PC-9 (cell line): ENCODE measurements around the gene ARHGAP32. TPM values are rescaled to one million over a fixed set of nuclear protein-coding genes. Genes with fewer than 3 reads are reported as not detected.
A peak's percentile ranks its signal among the peaks of the same experiment; 100 is the strongest.

Experiments used
- BruUV-seq: library from RNA; stranded (reverse); fragments of 400-500 nt; replicated peaks from 2 replicates; lab custom pipeline; 2021; lab: Mats Ljungman, UMichigan
- CTCF ChIA-PET: fragments of 300-600 bp; sonication (Branson Sonifier 250); formaldehyde crosslinking; loops from one replicate; lab custom pipeline; 2022; ENCODE audit warnings: antibody characterized with exemption; lab: Charles Lee
- POLR2A ChIA-PET: fragments of 300-600 bp; sonication (Branson Sonifier 250); formaldehyde crosslinking; loops from one replicate; lab custom pipeline; 2022; ENCODE audit warnings: antibody characterized with exemption; ENCODE audit not compliant: unreplicated experiment; lab: Charles Lee
- DNase-seq, 2 experiments: peaks; one replicate each; pipeline versions ENCODE4 v3.0.0 to v3.0.0-alpha.2; 2015 to 2022; ENCODE audit warnings: mixed read lengths in 1 of 2
- H2AFZ ChIP-seq: fragments of 200-600 bp; sonication (generic); 2 replicates; pipeline ENCODE4 v1.8.1; 2017; ENCODE audit warnings: antibody characterized with exemption
- H3F3A ChIP-seq: fragments of 200-600 bp; sonication (generic); 2 replicates; pipeline ENCODE4 v1.8.1; 2017; ENCODE audit warnings: antibody characterized with exemption, mild to moderate bottlenecking, low read depth; ENCODE audit not compliant: insufficient read depth
- H3K27ac ChIP-seq: fragments of 200-600 bp; sonication (generic); 2 replicates; pipeline ENCODE4 v1.6.1; 2016; ENCODE audit warnings: mixed run types
- H3K27me3 ChIP-seq: fragments of 200-600 bp; sonication (generic); 2 replicates; pipeline ENCODE4 v1.6.1; 2016; ENCODE audit warnings: low read depth, mixed run types; ENCODE audit not compliant: insufficient read depth
- H3K36me3 ChIP-seq: fragments of 200-600 bp; sonication (generic); 2 replicates; pipeline ENCODE4 v1.6.1; 2016; ENCODE audit warnings: low read depth, mixed run types
- H3K4me1 ChIP-seq: fragments of 200-600 bp; sonication (generic); replicated peaks from 2 replicates; pipeline ENCODE4 v1.6.1; 2016; ENCODE audit warnings: mixed run types; ENCODE audit not compliant: insufficient read depth
- H3K4me2 ChIP-seq: fragments of 200-600 bp; sonication (generic); 2 replicates; pipeline ENCODE4 v1.6.1; 2017; ENCODE audit warnings: mixed run types
- H3K4me3 ChIP-seq: fragments of 200-600 bp; sonication (generic); 2 replicates; pipeline ENCODE4 v1.6.1; 2016; ENCODE audit warnings: mixed run types
- H3K79me2 ChIP-seq: fragments of 200-600 bp; sonication (generic); 2 replicates; pipeline ENCODE4 v1.6.1; 2017; ENCODE audit warnings: low read depth, mixed run types
- H3K9me2 ChIP-seq: fragments of 200-600 bp; sonication (generic); 2 replicates; pipeline ENCODE4 v1.8.1; 2017; ENCODE audit warnings: mild to moderate bottlenecking; ENCODE audit not compliant: insufficient read depth
- H3K9me3 ChIP-seq: fragments of 200-600 bp; sonication (generic); 2 replicates; pipeline ENCODE4 v1.8.1; 2016; ENCODE audit warnings: low read depth; ENCODE audit not compliant: insufficient read depth
- H4K20me1 ChIP-seq: fragments of 200-600 bp; sonication (generic); 2 replicates; pipeline ENCODE4 v1.8.1; 2017; ENCODE audit not compliant: insufficient read depth
- CTCF ChIP-seq: fragments of 200-600 bp; sonication (generic); conservative IDR thresholded peaks from 2 replicates; pipeline ENCODE4 v1.6.1; 2017; ENCODE audit warnings: mixed run types, antibody characterized with exemption, mild to moderate bottlenecking, moderate library complexity
- EZH2 ChIP-seq: fragments of 200-600 bp; sonication (generic); IDR thresholded peaks from 2 replicates; pipeline ENCODE4 v1.8.0; 2017; ENCODE audit warnings: antibody characterized with exemption, low read depth
- intact Hi-C: fragments of 100-400 bp; cut with micrococcal nuclease; formaldehyde crosslinking; loops from one replicate; pipeline ENCODE4 v1.10.0; 2022; ENCODE audit not compliant: unreplicated experiment
- total RNA-seq: library from RNA; stranded (reverse); gene quantifications from 2 replicates; pipeline ENCODE4 v1.2.3, GENCODE V29; 2021

The ARHGAP32 gene
- total RNA-seq, 1 experiment from 2014 or later = 35.1 TPM

GRCh38 chr11:129089279-129089678 is 102.8 kb downstream of the ARHGAP32 start:
- BruUV-seq = no TSS peak
- no peaks in the 10 kb centered on the region for H3K36me3 ChIP-seq
- peaks cover 4% of the 10 kb centered on the region for H3K9me3 ChIP-seq
- intact Hi-C loops = no loop called here
- no peak overlapping the region for H3K27ac ChIP-seq
- no peak overlapping the region for H3K4me3 ChIP-seq
- POLR2A ChIA-PET = no interaction called here
- no peaks in the 10 kb centered on the region for H3F3A ChIP-seq
- TF ChIP-seq EZH2 (no peak), CTCF (no peak)
- H2AFZ ChIP-seq = no peak overlapping the region
- H3K4me1 ChIP-seq = no peaks in the 10 kb centered on the region
- H3K27me3 ChIP-seq = no peaks in the 10 kb centered on the region
- H4K20me1 ChIP-seq = no peaks in the 10 kb centered on the region
- no peaks in the 10 kb centered on the region for H3K9me2 ChIP-seq
- no peak overlapping the region for H3K4me2 ChIP-seq
- no peak for DNase-seq
- CTCF ChIA-PET = no interaction called here
- no peaks in the 10 kb centered on the region for H3K79me2 ChIP-seq

- no peaks in the 10 kb centered on the region for H3K9me2 ChIP-seq
- H3K9me3 ChIP-seq = peaks cover 9% of the 10 kb centered on the region
- H3F3A ChIP-seq = peaks cover 3% of the 10 kb centered on the region; the same call in 1 of the 2 replicates
- BruUV-seq = no TSS peak
- H3K36me3 ChIP-seq = no peaks in the 10 kb centered on the region
- 0 out of 2 replicates have a peak, but pooled peaks cover 3% of the 10 kb centered on the region for H3K79me2 ChIP-seq
- no peaks in the 10 kb centered on the region for H3K27me3 ChIP-seq
- no peak overlapping the region for H3K4me2 ChIP-seq
- CTCF ChIA-PET = no interaction called here
- TF ChIP-seq EZH2 (no peak), CTCF (no peak)
- no peak for DNase-seq
- no peak overlapping the region for H3K4me3 ChIP-seq
- no peak overlapping the region for H3K27ac ChIP-seq
- H4K20me1 ChIP-seq = no peaks in the 10 kb centered on the region
- intact Hi-C loops = no loop called here
- POLR2A ChIA-PET = no interaction called here
- no peak overlapping the region for H2AFZ ChIP-seq
- H3K4me1 ChIP-seq = no peaks in the 10 kb centered on the region
Measured at GRCh38 chr11:129086976-129087375, 105.1 kb downstream of the ARHGAP32 start.

GRCh38 chr11:129077191-129077590 is 114.9 kb downstream of the ARHGAP32 start:
- ChIA-PET CTCF (no interaction called here), POLR2A (no interaction called here)
- H3K27me3 ChIP-seq = no peaks in the 10 kb centered on the region
- intact Hi-C loops = no loop called here
- H3K4me2 ChIP-seq = no peak overlapping the region
- DNase-seq = peak in 1 of 2 experiments; percentile 40
- peaks cover 6% of the 10 kb centered on the region; the same call in 1 of the 2 replicates for H3K4me1 ChIP-seq
- no peak overlapping the region for H2AFZ ChIP-seq
- H3K36me3 ChIP-seq = no peaks in the 10 kb centered on the region
- no peaks in the 10 kb centered on the region for H3K79me2 ChIP-seq
- TF ChIP-seq CTCF (no peak), EZH2 (no peak)
- H3K9me2 ChIP-seq = no peaks in the 10 kb centered on the region; the same call in 1 of the 2 replicates
- H3K9me3 ChIP-seq = no peaks in the 10 kb centered on the region
- no peak overlapping the region for H3K4me3 ChIP-seq
- H3K27ac ChIP-seq = no peak overlapping the region
- no peaks in the 10 kb centered on the region for H3F3A ChIP-seq
- no peaks in the 10 kb centered on the region for H4K20me1 ChIP-seq
- BruUV-seq = no TSS peak
